GM18951 (cell line): Measurements from ENCODE around the gene SH2D4B.
"Not testable (repeated sequence)": the region's sequence is repeated elsewhere in the genome, so short reads cannot be mapped to it uniquely, and the experiment has no call there.

Source experiments
- POLR2A ChIP-seq: IDR thresholded peaks from 4 replicates; pipeline ENCODE4 v1.6.1; 2011; ENCODE audit warnings: mild to moderate bottlenecking; ENCODE audit not compliant: insufficient read length, insufficient read depth; ENCODE audit errors: extremely low read depth
- in situ Hi-C: fragments of 300-500 bp; cut with MboI; formaldehyde crosslinking; loops from one replicate; pipeline ENCODE4 v1.12.0; 2022; ENCODE audit warnings: low sequenced_read_pairs, mixed read lengths, inconsistent platforms; ENCODE audit not compliant: unreplicated experiment

SH2D4B gene

DNA sequence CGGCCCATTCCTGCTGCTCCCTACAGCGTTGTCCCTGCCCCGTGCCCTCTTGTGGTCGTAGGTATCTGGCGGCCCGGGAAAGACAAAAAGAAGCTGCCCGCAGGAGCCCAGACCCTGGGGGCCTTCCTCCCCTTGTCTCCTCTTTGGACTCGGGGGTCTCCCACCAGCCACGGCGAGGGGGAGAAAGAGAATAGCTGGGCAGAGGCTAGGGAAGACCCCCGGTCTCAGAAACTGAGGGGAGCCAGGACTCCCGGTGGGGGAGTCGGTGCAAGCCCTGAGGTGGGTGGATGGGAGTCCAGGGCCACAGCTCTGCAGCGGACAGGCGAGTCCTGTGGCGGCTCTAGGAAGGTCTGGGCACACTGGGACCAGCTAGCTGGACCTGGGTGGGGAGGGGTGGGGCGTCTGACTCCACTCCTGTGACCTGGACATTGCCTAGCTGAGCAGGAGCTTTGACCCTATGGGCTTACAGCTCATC lies 1.3 kb upstream of the SH2D4B start:
- TF ChIP-seq POLR2A = no peak
- in situ Hi-C loops = no loop called here

DNA sequence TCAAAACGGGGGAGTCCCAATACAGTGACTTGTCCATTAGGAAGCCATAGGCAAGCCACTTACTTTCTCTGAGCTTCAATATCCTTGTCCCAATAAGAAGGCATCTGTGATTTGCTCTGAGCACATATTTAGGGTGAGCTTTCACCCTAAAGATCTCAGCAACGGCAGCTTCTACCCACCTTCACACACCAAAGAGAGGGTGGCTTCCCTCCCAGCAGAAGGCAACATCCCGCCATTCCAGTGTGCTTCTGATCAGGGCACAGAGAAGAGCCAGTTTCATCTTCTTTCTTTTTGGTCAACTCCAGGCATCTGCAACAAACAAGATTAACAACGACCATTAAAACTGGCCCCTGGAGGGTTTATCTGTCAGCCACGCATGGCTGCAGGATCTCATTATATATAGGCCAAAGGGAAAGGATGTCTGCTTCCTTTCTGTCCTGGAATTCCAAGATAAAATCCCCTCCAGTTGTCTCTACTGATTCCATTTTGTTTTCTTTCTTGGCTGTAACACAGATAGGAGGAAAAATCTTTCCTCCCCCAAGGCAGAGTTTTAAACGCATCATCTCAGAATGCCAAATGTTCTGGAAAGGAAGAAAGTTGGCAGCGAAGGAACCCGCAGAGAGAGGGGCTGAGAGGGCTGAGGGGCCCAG lies 491 bp upstream of the SH2D4B start:
- in situ Hi-C loops = no loop called here
- no peak for TF ChIP-seq POLR2A

DNA sequence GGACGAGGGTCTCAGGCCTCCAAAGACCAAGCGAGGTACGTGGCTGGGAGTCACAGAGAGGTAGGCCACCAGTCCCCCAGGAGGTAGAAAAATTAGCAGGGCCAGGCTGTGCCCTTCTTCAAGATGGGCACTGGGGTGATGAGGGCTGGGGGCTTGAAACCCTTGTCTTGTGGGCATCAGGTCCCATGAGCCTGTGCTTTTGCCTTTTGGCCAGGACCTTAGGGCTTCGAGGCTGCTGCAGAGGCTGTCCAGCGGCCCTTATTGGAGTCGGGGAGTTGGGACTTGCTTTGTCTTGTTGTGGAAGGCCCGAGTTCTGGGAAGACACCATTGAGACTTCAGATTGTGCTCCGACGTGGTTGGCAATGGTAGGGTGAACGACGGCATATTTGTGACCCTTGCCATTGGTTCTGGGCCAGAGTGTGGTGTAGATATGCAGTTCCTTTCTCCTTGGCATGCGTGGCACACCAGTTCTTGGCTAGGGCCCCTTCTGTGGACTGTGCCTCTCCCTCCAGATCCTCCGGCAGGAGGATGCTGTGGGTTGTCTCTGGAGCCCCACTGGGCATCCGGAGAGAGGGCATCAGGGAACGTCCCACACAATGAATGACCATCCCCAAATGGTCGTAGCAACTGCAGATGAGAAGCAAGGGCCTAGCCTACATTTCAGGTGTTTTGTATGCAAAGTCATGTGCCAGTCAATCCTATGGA lies 931 bp downstream of the SH2D4B start:
- no peak for TF ChIP-seq POLR2A
- in situ Hi-C loops = no loop called here

DNA sequence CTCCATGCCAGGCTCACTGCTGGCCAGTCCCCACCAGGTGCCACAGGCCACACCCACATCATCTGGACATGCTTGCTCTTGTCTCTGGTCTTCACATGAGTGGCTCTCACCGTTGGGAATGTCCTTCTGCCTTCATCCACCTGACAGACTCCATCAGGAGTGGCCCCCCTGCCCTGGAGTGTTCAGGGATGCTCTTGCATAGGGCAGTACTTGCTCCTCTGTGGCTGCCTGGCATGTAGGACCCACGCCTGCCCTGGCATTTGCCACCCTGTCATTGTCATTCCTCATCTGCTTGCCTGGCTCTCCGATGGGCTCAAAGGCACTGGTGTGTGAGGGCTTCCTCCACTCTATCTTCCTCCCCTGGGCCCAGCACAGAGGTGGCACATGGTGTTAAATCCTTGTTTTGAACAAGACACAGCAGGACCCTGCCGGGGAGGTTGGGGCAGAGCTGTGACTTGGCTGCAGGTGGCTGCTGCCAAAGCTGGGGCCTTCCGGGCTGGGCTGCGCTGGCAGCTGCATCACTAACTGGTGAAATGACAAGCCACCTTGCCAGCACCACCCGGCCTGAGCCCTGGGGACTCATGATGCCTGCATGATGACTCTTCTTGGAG lies 1.8 kb downstream of the SH2D4B start:
- in situ Hi-C loops = no loop called here
- no peak for TF ChIP-seq POLR2A

DNA sequence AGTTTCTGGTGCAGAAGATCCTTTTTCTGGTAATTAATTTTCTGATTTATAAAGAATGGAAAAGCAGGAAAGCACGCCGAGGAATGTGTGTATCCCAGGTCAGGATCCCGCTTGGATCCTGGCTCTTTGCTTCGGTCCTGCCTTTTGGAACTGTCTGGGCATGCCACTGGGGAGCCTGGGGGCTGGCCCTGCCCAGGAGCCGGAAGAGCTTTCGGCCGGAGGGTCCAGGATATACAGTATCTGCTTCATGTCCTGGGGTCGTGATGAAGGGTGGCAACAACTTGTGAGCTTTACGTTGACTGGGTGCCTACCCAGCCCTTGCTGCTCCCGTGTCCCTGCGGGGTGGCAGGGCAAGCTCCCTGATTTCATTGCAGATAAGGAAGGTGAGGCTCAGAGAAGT lies 2.4 kb downstream of the SH2D4B start:
- no peak for TF ChIP-seq POLR2A
- in situ Hi-C loops = no loop called here

DNA sequence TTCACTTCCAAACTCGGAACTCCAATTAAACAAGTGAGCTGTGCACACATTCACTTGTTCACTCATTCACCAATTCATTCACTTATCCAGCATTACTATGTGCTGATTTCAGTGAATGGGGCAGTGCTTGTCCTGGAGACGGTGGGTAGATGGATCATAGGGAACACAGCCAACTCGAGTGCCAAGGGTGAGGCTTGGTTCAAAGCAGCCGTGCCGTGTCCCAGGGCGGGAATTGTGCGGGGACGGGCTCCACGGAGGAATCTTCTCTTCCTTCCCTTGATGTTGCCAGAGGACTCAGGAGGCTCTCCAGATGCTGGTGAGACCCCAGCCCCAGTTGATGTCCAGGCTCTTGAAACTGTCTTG lies 2.9 kb downstream of the SH2D4B start:
- no peak for TF ChIP-seq POLR2A
- in situ Hi-C loops = no loop called here

DNA sequence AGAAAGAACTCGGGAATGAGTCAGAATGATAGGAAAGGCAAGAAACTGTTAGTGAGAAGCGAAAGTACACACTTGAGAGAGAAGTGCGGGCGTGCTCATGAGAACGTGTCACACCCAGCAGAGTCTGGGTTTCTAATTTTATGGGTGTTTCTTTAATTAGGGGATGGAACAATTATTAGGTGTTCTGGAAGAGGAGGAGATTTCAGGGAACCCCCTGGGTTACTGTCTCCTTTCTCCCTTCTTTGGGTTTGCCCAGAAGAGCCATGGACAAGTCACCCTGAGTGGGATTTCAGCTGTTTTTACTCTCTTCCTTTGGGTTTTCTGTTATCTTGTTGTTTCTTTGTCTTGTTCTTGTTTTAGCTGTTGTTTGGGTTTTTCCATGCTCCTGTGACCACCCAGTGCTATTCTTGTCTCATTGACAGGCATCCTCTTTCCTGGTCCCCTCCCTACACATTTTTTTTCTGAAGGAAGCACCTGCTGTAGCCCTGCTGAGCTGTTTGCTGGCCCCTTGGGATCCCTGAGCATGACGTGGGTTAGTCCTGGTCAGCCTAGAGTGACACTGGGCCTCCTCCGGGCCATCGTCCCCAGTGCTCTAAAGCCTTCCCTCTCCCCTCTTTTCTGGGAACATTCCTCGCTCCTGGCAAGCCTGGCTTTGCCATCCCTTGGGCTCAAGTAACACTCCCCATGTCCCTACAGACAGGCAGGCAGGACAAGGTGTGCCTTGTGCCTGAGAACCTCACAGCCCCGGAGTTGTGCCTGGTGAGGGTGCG lies 3.5 kb downstream of the SH2D4B start:
- TF ChIP-seq POLR2A = no peak
- in situ Hi-C loops = no loop called here

DNA sequence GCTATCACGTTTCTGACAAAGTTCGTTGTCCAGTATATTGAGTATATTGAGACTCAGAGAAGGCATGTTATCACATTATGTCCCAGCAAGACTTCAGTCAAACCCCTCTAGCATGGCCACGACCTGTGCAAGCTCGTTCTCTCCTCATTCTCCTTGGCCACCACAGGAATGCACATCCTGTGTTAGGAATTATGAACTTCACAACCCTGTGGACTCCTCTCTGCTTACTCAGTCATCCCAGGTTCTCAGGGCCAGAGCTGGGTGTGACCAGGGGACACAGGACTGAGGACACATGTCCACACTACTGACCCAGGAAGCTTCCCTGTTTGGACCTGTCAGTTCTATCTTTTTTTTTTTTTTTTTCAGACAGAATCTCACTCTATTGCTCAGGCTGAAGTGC lies 4.4 kb downstream of the SH2D4B start:
- no peak for TF ChIP-seq POLR2A
- in situ Hi-C loops = no loop called here

DNA sequence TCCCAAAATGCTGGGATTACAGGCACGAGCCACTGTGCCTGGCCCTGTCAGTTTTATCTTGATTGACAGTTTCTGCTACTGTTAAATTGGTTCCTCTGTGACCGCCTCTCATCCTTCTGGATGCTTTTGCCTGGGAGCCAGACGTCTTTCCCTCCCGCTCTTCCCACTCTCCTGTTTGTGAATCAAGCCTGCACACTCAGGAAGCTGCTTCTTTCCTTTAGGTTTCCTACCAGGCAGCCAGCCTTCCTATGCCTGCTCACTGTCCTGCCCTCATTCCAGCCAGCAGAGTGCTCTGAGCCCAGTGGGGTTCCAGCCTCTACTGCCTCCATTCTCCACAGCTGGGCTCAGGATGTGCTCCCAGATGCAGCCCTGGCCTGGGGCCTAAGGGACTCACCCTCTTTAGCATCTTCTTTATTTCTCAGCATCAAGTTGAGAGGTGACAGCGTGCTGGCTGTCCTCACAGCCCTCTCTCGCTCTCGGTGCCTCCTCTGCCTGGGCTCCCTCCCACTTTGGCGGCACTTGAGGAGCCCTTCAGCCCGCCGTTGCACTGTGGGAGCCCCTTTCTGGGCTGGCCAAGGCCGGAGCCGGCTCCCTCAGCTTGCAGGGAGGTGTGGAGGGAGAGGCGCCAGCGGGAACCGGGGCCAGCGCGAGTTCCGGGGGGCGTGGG lies 5.1 kb downstream of the SH2D4B start:
- TF ChIP-seq POLR2A = no peak
- in situ Hi-C loops = no loop called here

DNA sequence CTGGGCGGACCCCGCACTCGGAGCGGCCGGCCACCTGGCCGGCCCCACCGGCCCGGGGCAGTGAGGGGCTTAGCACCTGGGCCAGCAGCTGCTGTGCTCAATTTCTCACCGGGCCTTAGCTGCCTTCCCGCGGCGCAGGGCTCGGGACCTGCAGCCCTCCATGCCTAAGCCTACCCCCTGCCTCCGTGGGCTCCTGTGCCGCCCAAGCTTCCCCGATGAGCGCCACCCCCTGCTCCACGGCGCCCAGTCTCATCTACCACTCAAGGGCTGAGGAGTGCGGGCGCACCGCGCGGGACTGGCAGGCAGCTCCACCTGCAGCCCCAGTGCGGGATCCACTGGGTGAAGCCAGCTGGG lies 5.6 kb downstream of the SH2D4B start:
- in situ Hi-C loops = not testable (repeated sequence)

DNA sequence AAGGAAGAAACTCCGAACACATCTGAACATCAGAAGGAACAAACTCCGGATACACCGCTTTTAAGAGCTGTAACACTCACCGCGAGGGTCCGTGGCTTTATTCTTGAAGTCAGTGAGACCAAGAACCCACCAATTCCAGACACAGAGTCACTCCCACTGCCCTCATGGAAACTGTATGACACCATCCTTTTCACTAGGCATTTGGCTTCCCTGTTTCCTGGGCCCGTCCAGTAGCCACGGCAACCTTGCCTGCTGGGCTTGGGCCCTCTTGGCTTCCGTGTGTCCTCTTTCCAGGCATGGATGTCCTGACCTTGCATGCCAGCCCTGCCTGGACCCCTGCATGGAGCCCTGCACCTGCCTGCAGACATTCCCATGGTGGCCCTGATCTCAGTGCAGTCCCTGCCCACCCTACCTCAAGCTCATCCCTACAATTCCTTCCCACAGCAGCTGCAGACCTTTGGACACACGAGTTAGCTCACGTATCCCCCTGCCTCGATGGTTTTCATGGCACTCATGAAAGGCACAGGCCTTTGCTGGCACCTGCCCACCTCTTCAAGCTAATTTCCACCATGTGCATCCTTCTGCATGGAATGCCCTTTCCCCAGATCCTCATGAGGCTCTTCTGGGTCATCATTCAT lies 6.7 kb downstream of the SH2D4B start:
- TF ChIP-seq POLR2A = no peak
- in situ Hi-C loops = no loop called here

DNA sequence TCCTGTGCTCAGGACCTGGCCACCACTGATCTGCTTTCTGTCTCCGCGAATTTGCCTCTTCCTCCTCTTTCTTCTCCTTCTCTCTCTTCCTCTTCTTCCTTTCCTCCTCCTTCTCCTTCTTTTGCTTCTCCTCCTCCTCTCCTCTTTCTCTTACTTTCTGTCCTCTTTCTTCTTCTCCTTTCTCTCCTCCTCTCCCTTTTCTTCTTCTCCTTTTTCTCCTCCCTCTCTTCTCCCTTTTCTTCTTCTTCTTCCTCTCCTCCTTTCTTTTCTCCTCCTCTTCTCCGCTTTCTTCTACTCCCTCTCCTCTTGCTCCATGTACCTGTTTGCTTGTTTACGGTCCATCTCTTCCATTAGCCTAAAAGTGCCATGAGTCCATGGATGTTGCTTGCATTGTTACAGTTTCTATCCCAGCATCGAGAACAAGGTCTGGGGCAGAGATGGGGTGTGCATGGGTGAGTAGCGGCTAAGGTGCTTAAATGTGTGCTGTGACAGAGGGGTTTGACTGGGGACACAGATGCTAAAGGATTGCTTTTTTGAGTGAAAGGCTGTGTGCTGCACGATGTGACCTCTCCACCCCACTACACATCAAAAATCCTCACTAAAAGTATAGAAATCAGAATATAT lies 7.7 kb downstream of the SH2D4B start:
- in situ Hi-C loops = no loop called here
- no peak for TF ChIP-seq POLR2A
